ENCODE results near the gene KAT5.

DNA sequence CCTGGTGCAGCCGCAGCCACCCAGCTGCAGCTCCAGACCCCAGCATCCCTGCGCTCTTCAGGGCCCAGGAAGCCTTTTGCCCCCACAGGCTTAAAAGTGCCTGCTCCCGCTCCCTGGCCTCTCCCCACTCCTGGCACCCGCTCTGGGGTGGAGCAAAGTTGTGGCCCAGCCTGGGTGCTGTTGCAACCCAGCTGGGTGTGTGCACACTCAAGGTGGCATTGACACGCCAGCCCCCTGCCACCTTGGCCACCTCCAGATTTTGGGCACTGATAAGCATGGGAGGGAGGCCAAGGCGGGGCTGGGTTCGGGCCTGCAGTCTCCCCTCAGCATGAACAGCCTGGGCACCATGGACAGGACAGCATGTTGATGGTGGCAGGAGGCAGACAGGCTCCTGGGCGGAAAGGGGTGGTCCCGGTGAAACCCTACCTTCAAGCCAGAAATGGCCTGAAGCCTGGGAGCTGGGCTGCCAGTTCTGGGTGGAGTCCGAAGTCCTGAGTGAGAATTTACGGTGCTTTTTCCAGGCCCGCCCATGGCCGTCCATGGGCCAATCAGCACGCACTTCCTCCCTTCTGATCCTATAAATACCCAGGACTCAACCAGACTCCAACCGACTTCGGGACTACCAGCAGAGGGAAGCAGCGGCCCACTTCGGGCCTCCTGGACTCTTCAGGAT lies 32.1 kb downstream of the KAT5 start:
- TF ChIP-seq EZH2 (IDR thresholded peaks at IDR 0.05; ENCODE audit: borderline replicate concordance, insufficient read depth, low read depth, low read length, poor library complexity, severe bottlenecking) = no peak
- TF ChIP-seq, protein P1, sequence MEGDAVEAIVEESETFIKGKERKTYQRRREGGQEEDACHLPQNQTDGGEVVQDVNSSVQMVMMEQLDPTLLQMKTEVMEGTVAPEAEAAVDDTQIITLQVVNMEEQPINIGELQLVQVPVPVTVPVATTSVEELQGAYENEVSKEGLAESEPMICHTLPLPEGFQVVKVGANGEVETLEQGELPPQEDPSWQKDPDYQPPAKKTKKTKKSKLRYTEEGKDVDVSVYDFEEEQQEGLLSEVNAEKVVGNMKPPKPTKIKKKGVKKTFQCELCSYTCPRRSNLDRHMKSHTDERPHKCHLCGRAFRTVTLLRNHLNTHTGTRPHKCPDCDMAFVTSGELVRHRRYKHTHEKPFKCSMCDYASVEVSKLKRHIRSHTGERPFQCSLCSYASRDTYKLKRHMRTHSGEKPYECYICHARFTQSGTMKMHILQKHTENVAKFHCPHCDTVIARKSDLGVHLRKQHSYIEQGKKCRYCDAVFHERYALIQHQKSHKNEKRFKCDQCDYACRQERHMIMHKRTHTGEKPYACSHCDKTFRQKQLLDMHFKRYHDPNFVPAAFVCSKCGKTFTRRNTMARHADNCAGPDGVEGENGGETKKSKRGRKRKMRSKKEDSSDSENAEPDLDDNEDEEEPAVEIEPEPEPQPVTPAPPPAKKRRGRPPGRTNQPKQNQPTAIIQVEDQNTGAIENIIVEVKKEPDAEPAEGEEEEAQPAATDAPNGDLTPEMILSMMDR (IDR thresholded peaks at IDR 0.05) = no peak

All from B cell (primary cell).